CD4-positive, alpha-beta T cell treated with Interleukin-15 for 1 hour (primary cell): Measurements from ENCODE around the gene INPPL1.

ENCODE experiments used
- DNase-seq: peaks from one replicate; pipeline ENCODE4 v3.0.0-alpha.2; 2020

Gene INPPL1

DNA sequence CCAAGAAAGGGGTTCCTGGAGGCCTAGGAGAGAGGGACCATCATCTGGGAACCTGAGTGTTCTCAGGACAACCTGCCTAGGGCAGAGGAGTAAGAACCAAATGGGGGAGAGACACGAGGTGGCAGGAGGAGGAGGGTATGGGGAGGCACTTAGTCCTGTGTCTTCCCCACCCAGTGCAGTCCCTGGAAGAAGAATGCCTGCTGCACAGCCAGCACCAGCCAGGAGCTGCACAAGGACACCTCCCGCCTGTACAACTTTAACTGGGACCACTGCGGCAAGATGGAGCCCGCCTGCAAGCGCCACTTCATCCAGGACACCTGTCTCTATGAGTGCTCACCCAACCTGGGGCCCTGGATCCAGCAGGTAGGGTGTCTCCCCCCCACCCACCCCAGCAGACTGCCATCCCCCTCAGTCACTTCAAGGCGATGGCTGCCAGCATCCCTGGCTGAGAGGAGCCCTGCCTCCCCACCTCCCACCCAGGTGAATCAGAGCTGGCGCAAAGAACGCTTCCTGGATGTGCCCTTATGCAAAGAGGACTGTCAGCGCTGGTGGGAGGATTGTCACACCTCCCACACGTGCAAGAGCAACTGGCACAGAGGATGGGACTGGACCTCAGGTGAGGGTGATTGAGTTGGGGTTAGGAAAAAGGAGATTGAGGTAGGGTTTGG, 3.7 kb upstream of the INPPL1 start:
- no peak for DNase-seq

DNA sequence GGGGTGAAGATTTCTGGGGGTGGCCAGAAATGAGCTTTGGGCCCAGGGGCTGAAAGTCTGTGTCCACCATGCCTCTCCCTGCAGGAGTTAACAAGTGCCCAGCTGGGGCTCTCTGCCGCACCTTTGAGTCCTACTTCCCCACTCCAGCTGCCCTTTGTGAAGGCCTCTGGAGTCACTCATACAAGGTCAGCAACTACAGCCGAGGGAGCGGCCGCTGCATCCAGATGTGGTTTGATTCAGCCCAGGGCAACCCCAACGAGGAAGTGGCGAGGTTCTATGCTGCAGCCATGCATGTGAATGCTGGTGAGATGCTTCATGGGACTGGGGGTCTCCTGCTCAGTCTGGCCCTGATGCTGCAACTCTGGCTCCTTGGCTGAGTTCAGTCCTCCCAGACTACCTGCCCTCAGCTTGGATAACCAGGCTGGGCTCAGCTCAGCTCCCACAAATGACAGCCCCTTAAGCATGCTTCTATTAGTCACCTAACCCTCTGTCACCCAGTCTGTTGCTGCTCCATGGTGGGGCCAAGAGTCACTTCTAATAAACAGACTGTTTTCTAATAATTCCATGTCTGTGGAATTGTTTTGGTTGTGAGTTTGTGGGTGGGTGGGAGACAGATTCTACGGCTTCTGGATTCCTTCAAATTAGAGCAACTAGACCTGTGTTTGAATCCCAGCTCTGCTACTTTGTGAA, 3.0 kb upstream of the INPPL1 start:
- DNase-seq = no peak

DNA sequence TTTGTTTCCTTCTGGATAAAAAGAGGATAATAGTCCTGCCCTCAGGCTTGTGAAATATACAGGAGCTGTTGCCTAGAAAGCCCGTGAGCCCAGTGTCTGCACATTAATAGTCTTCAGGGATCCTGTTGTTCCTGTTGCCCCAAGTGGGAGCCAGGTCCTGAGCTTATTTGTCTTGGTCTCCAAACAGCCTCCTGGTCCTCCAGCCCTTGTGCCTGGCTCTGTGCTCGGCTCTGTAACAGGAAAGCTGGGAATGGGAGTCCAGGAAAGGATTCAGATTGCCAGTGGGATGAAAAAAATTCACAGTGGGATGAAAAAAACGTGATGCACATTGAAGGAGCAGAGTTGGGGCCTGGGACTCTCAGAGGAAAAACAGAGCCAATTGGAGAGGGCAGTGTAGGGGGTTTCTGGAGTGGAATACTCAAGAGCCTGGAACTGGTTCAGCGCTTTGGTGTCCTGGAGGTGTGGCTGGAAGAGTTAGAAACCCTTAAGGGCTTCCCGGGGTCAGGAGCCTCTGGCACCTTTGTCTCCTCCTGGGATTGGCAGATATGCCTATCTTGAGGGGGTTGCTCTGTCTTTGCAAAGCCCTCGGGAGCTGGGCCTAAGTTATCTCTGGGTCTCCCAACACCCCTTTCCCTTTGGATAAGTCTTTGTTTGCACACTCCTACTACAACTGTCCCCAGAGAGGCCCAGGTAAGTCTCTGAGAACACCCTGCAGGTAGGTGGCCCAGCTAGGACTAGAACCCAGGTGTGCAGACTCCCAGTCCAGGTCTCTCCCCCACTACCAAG, 2.3 kb upstream of the INPPL1 start:
- DNase-seq = no peak

DNA sequence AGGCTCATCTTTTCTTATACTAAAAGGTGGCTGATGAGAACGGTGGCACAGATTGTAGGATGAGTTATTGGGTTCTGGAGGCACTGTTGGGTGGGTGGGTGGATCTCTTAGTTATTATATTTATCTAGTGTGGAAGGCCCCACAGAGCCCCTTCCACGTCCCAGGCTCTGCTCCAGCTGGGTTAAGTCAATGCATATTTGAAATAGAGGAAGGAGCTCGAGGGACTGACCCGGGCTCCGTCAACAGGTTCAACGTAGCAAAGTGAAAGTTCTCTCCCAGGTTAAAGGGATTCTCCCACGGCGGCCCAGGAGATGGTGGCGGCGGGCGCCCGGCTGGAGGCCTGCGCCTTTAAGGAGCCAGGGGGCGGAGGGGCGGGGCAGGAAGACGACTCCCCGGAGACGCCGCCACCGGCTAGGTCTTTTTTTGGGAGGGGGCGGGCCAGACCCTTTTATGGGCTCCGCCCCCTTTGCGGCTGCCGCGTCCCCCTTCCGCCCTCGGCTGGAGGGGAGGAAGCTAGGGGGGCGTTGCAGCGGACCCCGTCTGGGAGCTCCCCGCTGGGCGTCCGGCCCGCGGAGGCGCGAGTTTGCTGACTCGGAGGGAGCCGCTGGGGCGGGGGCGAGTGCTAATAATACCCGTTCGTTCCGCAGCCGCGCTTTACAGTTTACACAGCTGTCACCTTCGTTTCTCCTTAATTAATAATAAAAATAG, 1.5 kb upstream of the INPPL1 start:
- peak; percentile 94 for DNase-seq

GRCh38 chr11:72223615-72224563, 678 bp upstream of the INPPL1 start:
- peak; percentile 51 for DNase-seq

DNA sequence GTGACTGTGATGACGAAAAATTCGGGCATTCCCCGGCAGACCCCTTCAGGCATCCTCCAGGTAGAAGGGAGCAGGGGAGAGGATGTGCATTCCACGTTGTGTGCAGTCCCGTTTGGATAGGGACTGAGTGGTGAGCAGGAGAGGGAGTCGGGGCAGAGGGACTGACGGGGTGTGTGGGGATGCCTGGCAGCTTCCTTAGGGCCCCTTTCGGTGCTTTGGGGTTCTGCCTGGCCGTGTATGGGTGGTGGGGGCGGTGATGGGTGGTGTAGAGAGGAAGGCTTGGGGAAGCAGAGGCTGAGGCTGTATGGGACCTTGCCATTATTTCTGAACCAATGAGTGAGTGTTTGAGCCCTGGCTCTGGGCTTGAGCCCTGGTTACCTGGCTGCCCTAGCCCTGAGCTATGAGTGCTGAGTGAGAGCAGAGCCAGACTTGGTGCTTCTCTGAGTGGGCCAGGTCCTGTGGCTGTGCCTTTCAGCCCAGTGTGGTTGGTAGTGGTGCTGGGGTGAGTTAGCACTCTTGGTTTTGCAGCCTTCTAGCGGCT, 914 bp downstream of the INPPL1 start:
- no peak for DNase-seq

- no peak for DNase-seq
These were observed 2.1 kb downstream of the INPPL1 start for GRCh38 chr11:72226701-72227100.

DNA sequence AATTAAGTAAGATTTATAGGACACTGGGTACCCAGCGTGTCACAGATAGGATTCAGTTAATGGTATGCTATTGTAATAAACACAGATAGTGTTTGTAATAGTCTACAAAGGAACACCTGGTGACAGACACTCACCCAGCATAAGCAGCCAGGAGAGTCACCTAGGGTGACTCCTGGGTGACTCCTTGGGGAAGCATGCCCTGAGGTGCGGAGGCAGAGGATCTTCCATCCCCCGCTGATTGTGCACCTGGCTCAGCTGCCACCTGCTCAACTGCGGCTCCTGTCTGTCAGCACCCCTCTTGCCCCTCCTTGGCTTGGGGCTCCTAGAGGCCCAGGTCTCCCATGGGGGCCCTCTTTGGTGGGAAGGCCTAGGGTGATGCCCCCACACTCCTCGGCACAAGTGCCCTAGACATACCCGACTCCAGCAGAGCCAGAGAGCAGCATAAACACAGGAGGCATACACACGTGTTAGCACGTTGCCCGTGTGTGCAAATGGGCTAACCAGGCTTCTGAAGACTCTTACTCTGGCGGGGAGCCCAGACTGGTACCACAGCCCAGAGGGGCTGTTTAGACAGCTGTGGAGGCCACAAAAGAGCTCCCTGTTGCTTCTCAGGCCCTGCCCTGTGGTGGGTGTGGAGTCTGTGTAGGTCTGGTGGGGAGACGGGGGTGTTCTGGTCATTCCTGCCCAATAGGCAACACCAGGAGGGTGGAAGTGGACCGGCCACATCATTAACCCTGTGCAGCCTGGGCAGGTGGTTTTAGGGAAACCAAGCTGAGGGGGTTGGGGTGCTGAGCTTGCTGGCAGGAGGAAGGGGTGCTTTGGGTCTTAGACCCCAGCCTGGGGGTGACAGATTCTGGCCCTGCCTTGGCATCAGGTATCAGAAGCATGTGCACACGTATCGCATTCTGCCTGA, 3.0 kb downstream of the INPPL1 start:
- DNase-seq = no peak

DNA sequence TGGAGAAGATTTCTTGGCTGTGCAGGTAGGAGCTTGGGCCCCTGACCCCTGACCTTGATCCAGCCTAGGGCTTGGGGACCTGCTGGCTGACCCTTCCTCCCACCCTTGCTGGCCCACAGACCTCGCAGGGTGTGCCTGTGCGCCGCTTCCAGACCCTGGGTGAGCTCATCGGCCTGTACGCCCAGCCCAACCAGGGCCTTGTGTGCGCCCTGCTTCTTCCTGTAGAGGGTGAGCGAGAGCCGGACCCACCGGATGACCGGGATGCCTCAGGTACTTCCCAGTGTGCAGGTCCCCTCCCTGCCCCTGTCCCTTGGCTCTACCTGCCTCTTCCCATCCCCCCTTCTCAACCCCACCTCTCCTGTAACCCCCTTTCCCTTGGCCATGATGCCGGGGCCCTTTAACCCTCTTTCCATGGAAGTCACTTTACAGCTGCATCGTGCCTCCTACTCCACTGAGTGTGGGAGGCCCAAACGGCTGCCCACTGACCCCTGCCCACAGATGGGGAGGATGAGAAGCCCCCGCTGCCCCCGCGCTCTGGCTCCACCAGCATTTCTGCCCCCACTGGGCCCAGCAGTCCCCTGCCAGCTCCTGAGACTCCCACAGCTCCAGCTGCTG, 3.8 kb downstream of the INPPL1 start:
- DNase-seq = no peak

GRCh38 chr11:72228844-72229231, 4.3 kb downstream of the INPPL1 start:
- no peak for DNase-seq

DNA sequence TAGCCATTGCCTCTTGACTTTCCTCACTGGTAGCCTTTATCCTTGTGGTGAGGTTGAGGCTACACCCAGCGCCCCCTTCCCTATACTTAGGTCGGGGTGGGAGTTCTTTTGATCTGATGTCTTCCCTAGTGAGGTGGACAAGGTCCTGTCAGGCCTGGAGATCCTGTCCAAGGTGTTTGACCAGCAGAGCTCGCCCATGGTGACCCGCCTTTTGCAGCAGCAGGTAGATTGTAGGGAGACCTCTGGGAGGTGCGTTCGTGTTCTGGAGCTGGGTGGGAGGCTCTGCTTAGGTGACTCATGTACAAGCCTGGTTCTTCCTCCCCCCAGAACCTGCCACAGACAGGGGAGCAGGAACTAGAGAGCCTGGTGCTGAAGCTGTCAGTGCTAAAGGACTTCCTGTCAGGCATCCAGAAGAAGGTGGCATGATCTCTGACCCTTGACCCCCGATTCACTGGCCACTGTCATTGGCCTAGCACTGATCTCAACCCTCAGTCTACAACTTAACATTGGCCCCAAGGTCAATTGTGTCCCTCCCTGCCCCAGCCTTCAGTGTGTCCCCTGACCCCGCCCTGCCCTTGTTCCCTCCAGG, 4.9 kb downstream of the INPPL1 start:
- no peak for DNase-seq

- no peak for DNase-seq
These were observed 5.6 kb downstream of the INPPL1 start for GRCh38 chr11:72229925-72230763.

DNA sequence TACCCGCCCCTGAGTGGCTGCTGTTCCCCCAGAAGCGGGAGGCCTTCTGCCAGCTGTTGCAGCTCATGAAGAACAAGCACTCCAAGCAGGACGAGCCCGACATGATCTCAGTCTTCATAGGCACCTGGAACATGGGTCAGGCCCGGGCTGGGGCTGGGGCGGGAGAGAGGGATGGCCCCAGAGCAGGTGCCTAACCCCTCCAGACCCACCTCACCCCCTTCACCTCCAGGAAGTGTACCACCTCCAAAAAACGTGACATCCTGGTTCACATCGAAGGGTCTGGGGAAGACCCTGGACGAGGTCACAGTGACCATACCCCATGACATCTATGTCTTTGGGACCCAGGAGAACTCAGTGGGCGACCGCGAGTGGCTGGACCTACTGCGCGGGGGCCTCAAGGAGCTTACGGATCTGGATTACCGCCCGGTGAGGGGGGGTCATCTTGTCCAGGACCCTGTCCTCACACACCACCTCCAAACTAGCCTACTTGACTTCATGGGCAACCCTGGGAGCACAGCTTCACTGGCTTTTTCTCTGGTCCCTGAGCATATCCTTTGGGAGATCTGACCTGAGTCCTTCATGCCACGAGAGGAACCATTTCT, 6.3 kb downstream of the INPPL1 start:
- DNase-seq = no peak

- no peak for DNase-seq
These were observed 7.1 kb downstream of the INPPL1 start for GRCh38 chr11:72231396-72232259.

- DNase-seq = no peak
These were observed 7.9 kb downstream of the INPPL1 start for GRCh38 chr11:72232260-72233055.

- no peak for DNase-seq
These were observed 8.6 kb downstream of the INPPL1 start for GRCh38 chr11:72233056-72233772.
